ENCODE results near the gene SMPD4.
"Not testable (repeated sequence)": the region's sequence is repeated elsewhere in the genome, so short reads cannot be mapped to it uniquely, and the experiment has no call there.

SMPD4 gene

DNA sequence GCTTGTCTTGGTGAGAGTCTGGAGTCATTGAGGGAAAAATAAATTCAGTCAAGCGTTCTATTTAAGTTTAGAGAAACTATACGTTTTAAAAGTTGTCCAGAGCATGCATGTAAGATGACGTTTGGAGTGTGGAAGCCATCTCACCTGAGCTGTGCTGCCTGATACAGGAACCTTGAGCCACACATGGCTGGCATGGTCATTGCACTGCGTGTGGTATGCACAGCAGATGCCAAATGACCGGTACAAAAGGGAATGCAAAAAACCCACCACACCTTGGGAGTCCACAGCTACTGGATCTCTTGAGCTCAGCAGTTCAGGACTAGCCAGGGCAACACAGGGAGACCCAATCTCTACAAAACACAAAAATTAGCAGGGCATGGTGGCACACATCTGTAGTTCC is 5.0 kb upstream of the SMPD4 start:
- H3K4me3 ChIP-seq (ENCODE audit: control insufficient read depth, low read depth, low read length) = no peak overlapping the region
- TF ChIP-seq, protein P1, sequence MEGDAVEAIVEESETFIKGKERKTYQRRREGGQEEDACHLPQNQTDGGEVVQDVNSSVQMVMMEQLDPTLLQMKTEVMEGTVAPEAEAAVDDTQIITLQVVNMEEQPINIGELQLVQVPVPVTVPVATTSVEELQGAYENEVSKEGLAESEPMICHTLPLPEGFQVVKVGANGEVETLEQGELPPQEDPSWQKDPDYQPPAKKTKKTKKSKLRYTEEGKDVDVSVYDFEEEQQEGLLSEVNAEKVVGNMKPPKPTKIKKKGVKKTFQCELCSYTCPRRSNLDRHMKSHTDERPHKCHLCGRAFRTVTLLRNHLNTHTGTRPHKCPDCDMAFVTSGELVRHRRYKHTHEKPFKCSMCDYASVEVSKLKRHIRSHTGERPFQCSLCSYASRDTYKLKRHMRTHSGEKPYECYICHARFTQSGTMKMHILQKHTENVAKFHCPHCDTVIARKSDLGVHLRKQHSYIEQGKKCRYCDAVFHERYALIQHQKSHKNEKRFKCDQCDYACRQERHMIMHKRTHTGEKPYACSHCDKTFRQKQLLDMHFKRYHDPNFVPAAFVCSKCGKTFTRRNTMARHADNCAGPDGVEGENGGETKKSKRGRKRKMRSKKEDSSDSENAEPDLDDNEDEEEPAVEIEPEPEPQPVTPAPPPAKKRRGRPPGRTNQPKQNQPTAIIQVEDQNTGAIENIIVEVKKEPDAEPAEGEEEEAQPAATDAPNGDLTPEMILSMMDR (IDR thresholded peaks at IDR 0.05; ENCODE audit: control insufficient read depth, insufficient read depth, low read depth, low read length, missing control alignments) = no peak
- DNase-seq (ENCODE audit: low read depth) = no peak

DNA sequence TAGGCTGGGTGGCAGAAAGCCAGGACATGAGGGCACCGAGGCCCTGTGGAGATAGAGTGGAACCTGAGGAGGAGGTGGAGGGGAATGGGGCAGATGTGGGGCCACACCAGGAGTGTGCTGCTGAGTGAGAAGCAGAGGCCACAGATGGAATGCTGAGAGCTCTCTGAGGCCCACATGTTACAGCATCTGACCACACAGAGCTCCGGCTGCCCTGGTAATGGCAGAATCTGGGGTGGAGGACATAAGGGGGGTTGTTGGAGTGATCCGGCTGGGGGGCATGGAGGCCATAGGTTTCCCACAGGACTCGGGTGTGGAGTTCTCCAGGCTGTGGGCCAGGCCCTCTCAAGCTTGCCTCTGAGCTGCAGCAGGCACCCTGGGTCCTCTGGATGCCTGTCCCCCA is 4.5 kb upstream of the SMPD4 start:
- no peak overlapping the region for H3K4me3 ChIP-seq (ENCODE audit: control insufficient read depth, low read depth, low read length)
- DNase-seq (ENCODE audit: low read depth) = no peak
- TF ChIP-seq, protein P1 (IDR thresholded peaks at IDR 0.05; ENCODE audit: control insufficient read depth, insufficient read depth, low read depth, low read length, missing control alignments) = no peak

DNA sequence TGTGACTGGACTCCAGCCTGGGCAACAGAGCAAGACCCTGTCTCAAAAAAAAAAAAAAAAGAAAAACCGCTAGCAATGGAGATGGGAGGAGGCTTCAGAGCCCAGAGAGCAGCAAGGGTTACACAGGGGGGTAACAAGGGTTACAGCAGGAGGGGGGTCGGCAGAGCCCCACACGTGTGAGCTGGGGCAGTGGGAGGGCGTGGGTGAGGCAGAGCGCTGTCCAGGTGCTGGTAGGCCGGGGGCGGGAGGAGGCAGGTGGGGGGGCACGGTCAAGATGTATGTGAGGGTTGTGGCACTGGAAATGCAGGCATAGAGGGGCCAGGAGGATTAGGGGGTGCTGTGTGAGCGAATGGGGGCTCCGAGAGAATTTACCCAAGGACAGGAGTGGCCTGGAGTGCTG is 4.0 kb upstream of the SMPD4 start:
- H3K4me3 ChIP-seq (ENCODE audit: control insufficient read depth, low read depth, low read length) = no peak overlapping the region
- TF ChIP-seq, protein P1 (IDR thresholded peaks at IDR 0.05; ENCODE audit: control insufficient read depth, insufficient read depth, low read depth, low read length, missing control alignments) = no peak
- DNase-seq (ENCODE audit: low read depth) = no peak

DNA sequence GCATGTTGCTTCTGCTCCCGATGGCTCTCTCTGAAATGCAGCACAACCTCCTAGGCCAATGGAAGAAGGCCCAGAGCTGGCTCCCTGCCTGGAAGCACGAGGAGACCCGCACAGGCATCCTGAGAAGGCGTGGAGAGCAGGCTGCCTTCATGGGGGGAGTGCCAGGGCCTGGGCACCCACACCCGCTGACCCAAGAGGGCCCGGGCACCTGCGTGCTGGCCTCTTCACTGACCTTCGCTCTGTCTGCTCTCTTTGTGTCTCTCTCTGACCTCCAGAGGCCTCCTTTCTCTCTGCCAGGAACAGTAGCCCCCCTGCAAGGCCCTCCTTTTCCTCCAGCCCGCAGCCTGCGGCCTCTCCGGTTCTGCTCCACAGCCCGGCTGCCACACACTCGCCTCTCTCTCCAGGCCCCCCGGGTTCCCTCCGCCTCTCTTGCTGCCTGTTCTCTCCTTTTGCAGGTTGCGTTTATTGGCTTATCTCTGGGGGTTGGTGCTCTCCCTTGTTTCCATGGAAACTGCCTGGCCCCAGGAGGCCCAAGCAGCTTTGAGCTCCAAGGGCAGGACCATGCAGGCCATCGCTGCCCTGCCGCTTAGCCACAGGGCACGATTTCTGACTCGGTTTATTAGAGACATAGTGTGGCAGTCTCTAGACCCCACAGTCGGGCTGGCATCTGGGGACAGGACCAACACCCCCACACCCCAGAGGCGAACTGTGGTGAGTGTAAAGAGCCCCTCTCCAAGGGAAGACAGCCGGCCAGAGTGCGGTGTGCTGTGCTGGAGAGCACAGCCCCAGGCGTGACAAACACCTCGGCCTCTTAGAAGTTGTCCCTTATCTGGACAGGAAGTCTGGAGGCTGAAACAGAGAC is 2.3 kb upstream of the SMPD4 start:
- TF ChIP-seq, protein P1 (IDR thresholded peaks at IDR 0.05; ENCODE audit: control insufficient read depth, insufficient read depth, low read depth, low read length, missing control alignments) = no peak

DNA sequence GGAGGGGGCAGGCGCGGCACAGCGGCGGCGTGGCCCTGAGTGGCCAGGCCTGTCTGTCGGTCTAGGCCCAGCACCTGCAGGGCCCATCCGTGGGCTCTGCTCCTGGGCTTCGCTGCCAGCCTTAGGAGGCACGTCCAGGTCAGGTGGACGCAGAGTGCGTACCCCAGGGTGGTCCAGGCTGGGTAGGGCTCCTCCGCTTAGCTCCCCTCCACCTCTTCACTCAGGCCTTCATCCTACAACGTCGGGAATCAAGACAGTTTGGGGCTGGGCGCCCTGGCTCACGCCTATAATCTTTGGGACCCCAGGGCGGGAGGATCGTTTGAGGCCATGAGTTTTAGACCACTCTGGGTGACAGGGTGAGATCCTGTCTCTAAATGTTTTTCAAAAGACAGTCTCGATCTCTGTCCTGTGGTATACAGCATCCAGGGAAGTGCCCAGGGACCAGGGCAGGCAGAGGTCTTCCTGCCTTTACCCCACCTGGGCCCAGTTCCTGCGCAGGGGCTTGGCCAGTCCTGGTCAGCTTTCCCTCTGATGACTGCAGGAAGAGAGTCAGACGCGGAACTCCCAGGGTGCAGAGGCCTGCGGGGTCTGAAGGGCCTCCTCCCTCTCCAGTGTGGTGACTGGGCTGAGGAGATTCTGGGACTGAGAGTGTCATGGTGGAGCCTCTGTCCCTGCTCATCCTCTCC is 1.6 kb upstream of the SMPD4 start:
- H3K4me3 ChIP-seq (ENCODE audit: control insufficient read depth, low read depth, low read length) = peak overlapping the region; percentile 56
- not testable (repeated sequence) for DNase-seq (ENCODE audit: low read depth)

More for the DNA sequence above, 2.3 kb upstream of the SMPD4 start:
- peak overlapping the region; percentile 56 for H3K4me3 ChIP-seq (ENCODE audit: control insufficient read depth, low read depth, low read length)
- no peak for DNase-seq (ENCODE audit: low read depth)

DNA sequence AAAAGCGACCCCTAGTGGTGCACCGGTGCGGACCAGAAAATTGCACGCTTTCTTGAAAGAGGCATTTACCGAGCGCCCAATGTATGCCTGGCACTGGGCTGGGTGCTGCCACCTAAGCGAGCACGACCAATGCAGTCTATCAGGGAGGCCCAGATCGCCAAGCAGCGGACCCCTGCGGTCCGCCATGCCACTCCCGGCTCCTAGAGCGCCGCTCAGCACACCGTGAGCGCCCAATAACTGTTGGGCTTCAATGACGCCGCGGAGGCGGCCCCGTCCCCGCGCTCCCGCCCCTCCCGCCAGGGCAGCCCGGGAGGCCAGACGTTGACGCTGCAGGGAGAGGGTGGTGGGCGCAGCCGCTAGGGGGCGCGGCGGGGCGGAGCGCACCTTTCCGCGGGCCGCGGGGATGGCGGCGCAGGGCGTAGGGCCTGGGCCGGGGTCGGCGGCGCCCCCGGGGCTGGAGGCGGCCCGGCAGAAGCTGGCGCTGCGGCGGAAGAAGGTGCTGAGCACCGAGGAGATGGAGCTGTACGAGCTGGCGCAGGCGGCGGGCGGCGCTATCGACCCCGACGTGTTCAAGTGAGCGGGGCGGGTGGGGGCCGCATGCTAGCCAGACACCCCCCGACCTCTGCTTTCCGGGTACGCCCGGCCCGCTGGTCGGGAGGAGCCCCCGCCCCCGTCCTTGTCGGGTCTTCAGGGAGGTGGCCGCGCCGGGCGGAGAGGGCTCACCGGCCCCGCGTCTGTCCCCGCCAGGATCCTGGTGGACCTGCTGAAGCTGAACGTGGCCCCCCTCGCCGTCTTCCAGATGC is 679 bp upstream of the SMPD4 start, which contains the start of gene MZT2B:
Gene MZT2B (plus strand): TSS at position 383 of the 803 bp plus-strand sequence. CDS start 21 bp downstream, at position 404.
- DNase-seq (ENCODE audit: low read depth) = peak; percentile 25
- H3K4me3 ChIP-seq (ENCODE audit: control insufficient read depth, low read depth, low read length) = peak within 1 kb of the TSS; percentile 99
- TF ChIP-seq, protein P1 (IDR thresholded peaks at IDR 0.05; ENCODE audit: control insufficient read depth, insufficient read depth, low read depth, low read length, missing control alignments) = peak; percentile 59

DNA sequence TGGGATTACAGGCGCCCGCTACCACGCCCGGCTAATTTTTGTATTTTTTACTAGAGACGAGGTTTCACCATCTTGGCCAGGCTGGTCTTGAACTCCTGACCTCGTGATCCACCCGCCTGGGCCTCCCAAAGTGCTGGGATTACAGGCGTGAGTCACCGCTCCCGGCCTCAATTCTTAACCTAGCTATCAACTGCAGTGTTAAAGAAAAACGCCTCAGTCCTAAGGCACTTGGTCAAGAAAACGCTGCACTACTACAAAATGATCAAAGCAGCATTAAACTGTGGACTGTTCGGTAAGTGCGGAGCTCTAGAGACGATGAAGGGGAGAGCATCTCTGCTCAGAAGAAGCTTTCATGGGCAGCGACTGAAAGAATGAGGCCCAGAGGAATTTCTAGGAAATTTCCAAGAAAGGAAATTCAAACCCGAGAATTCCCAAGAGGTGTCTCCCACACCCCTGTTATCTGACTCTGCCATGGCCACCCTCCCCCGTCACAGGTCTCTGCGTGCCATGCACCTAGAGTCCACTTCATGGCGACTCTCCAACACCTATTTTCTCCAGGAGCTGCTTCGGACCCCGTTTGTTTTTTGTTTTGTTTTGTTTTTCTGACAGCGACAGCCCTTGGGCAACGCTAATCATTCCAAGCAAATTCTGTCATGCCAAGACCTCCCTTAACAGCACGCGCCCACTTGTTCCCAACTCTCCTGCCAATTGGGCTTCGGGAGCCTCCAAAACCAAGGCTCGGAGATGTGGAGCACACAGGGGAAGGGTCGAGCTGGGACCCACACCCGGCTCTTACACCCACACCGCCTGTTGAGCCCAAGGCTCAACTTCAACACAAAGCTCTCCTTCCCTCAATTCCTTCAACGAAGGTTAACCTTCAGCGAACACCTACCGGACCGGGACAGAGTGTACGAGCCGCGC is 738 bp downstream of the SMPD4 start:
- not testable (repeated sequence) for DNase-seq (ENCODE audit: low read depth)
- peak overlapping the region; percentile 99 for H3K4me3 ChIP-seq (ENCODE audit: control insufficient read depth, low read depth, low read length)

DNA sequence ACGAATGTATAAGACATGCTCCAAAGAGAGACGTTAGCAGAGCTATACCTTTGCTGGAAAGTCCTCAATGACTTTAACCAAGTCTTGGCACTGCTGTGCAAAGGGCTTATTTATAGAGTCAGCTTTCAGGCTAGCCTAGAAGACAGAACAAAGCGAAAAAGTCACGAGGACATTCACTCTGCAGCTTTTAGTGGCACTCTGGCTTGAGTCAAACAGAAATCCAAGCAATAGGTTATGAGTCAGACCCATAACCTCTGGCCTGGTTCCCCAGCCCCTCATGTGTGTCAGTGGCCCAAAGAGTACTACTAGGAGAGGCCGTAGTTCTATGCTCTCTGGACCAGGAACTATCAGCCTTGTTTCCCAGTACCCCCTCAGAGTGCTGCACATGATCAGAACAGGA is 6.5 kb downstream of the SMPD4 start:
- DNase-seq (ENCODE audit: low read depth); H3K4me3 ChIP-seq (ENCODE audit: control insufficient read depth, low read depth, low read length): not testable (repeated sequence)
